SK-N-SH (cell line): ENCODE measurements around the gene FRMD4B.

Source experiments
- CHD2 ChIP-seq: fragments of 150-350 bp; IDR thresholded peaks from 2 replicates; pipeline ENCODE4 v1.6.1; 2018; ENCODE audit warnings: low read length; ENCODE audit not compliant: partially characterized antibody
- CTCF ChIP-seq: fragments of 200-600 bp; sonication (generic); IDR thresholded peaks from 2 replicates; pipeline ENCODE4 v1.6.1; 2017; ENCODE audit warnings: antibody characterized with exemption, mild to moderate bottlenecking, moderate library complexity
- EP300 ChIP-seq, 2 experiments: IDR thresholded peaks; 2 replicates each; pipeline versions ENCODE4 v1.4.0 to v1.6.1; 2012; ENCODE audit warnings: borderline replicate concordance in 1 of 2, low read depth in 1 of 2, low read length in 1 of 2
- EZH2phosphoT487 ChIP-seq: fragments of 200-600 bp; sonication (generic); IDR thresholded peaks from 2 replicates; pipeline ENCODE4 v1.6.1; 2017; ENCODE audit warnings: low read depth, mixed run types, mild to moderate bottlenecking, antibody characterized with exemption, moderate library complexity, borderline replicate concordance
- NFIC ChIP-seq: IDR thresholded peaks from 2 replicates; pipeline ENCODE4 v1.4.0; 2012; ENCODE audit warnings: borderline replicate concordance
- NRF1 ChIP-seq: IDR thresholded peaks from 2 replicates; pipeline ENCODE4 v1.6.1; 2012; ENCODE audit warnings: low read depth, mild to moderate bottlenecking, low read length
- POLR2AphosphoS5 ChIP-seq: IDR thresholded peaks from 2 replicates; pipeline ENCODE4 v1.6.1; 2012; ENCODE audit warnings: low read depth, low read length
- RAD21 ChIP-seq: IDR thresholded peaks from 2 replicates; pipeline ENCODE4 v1.6.1; 2012; ENCODE audit warnings: mild to moderate bottlenecking, low read length
- RFX5 ChIP-seq: IDR thresholded peaks from 2 replicates; pipeline ENCODE4 v1.6.1; 2012; ENCODE audit warnings: mild to moderate bottlenecking, improper control_type of control experiment, low read length
- SMC3 ChIP-seq: IDR thresholded peaks from 2 replicates; pipeline ENCODE4 v1.6.1; 2012; ENCODE audit warnings: low read depth, low read length, improper control_type of control experiment
- YY1 ChIP-seq: IDR thresholded peaks from 2 replicates; pipeline ENCODE4 v1.4.0; 2012; ENCODE audit warnings: low read depth, mild to moderate bottlenecking
- TF ChIP-seq, protein P1 (sequence below): IDR thresholded peaks from 2 replicates; pipeline ENCODE4 v1.4.0; 2012; ENCODE audit warnings: low read depth

- TF ChIP-seq YY1 (no peak), CTCF (no peak), RFX5 (no peak), POLR2AphosphoS5 (no peak), CHD2 (no peak), EZH2phosphoT487 (no peak), NRF1 (no peak), SMC3 (no peak), RAD21 (no peak), NFIC (no peak), EP300 (IDR thresholded peaks at IDR 0.05; ENCODE audit: borderline replicate concordance in 1 of 2, low read depth in 1 of 2, low read length in 1 of 2) (no peak)
- TF ChIP-seq, protein P1, sequence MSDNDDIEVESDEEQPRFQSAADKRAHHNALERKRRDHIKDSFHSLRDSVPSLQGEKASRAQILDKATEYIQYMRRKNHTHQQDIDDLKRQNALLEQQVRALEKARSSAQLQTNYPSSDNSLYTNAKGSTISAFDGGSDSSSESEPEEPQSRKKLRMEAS, result no peak
Measured at GRCh38 chr3:69252141-69252540, 133.7 kb downstream of the FRMD4B start.
